ENCODE measurements around the gene OR4D6. TPM values are rescaled to one million over a fixed set of nuclear protein-coding genes. Genes with fewer than 3 reads are reported as not detected.
"Not testable (repeated sequence)": the region's sequence is repeated elsewhere in the genome, so short reads cannot be mapped to it uniquely, and the experiment has no call there.

Gene OR4D6
- total RNA-seq, 4 donors from 2014 or later = not detected

- H3K9me3 ChIP-seq = no peaks in the 10 kb centered on the region
- H3K27ac ChIP-seq = no peak overlapping the region
- H3K4me3 ChIP-seq = no peak overlapping the region
- TF ChIP-seq CTCF (IDR thresholded peaks at IDR 0.05) = peak; percentile 10 to 50 (median 36)
- TF ChIP-seq POLR2AphosphoS5 (IDR thresholded peaks at IDR 0.05) = no peak
- WGBS, 2 donors (ENCODE audit: low coverage in 1 of 2) = 67 to 70% methylated on average over 4 of the region's 4 CpGs
- H3K27me3 ChIP-seq = no peaks in the 10 kb centered on the region
- no peaks in the 10 kb centered on the region for H3K4me1 ChIP-seq
- H3K36me3 ChIP-seq = no peaks in the 10 kb centered on the region
- no peak for ATAC-seq
Observed at GRCh38 chr11:59429924-59430516, 26.7 kb upstream of the OR4D6 start.

- H3K36me3 ChIP-seq = no peaks in the 10 kb centered on the region
- H3K27me3 ChIP-seq = no peaks in the 10 kb centered on the region
- no peak within 1 kb of the TSS for H3K27ac ChIP-seq
- no peak within 1 kb of the TSS for H3K4me3 ChIP-seq
- 52 to 89% methylated on average over 2 of the region's 3 CpGs for WGBS, 2 donors (ENCODE audit: low coverage in 1 of 2)
- no peaks in the 10 kb centered on the region for H3K9me3 ChIP-seq
- TF ChIP-seq POLR2AphosphoS5 (IDR thresholded peaks at IDR 0.05) (no peak), CTCF (IDR thresholded peaks at IDR 0.05) (no peak), POLR2A (IDR thresholded peaks at IDR 0.05) (no peak), EP300 (IDR thresholded peaks at IDR 0.05) (no peak)
- ATAC-seq = no peak
- no peaks in the 10 kb centered on the region for H3K4me1 ChIP-seq
Observed at GRCh38 chr11:59436169-59436568, 20.6 kb upstream of the OR4D6 start, which contains the start of gene OR5A1. OR5A1 (plus strand) TSS chr11:59436469; CDS start chr11:59443169, 6,700 bp downstream.

- Histone ChIP-seq H3K27ac (no peak overlapping the region), H3K27me3 (no peaks in the 10 kb centered on the region), H3K4me3 (no peak overlapping the region), H3K4me1 (no peaks in the 10 kb centered on the region), H3K36me3 (no peaks in the 10 kb centered on the region), H3K9me3 (no peaks in the 10 kb centered on the region)
- TF ChIP-seq EP300 (IDR thresholded peaks at IDR 0.05) (no peak), CTCF (IDR thresholded peaks at IDR 0.05) (no peak), POLR2AphosphoS5 (IDR thresholded peaks at IDR 0.05) (no peak), POLR2A (IDR thresholded peaks at IDR 0.05) (no peak)
- ATAC-seq = no peak
- WGBS, 2 donors (ENCODE audit: low coverage in 1 of 2) = 78 to 79% methylated on average over 5 to 7 of the region's 7 CpGs
Observed at GRCh38 chr11:59437770-59438169, 19.0 kb upstream of the OR4D6 start.

GRCh38 chr11:59445624-59446023 is 11.1 kb upstream of the OR4D6 start:
- WGBS, 2 donors (ENCODE audit: low coverage in 1 of 2) = 67 to 75% methylated on average over 1 of the region's 1 CpG
- H3K4me1 ChIP-seq, H3K36me3 ChIP-seq, H3K27ac ChIP-seq, ATAC-seq, H3K27me3 ChIP-seq, H3K4me3 ChIP-seq: not testable (repeated sequence)
- peaks cover 0 to 17% (median 0%) of the 10 kb centered on the region in 3 donors for H3K9me3 ChIP-seq

- no peak overlapping the region for H3K4me3 ChIP-seq
- peaks cover 0 to 17% (median 0%) of the 10 kb centered on the region in 3 donors for H3K9me3 ChIP-seq
- ATAC-seq = no peak
- H3K27ac ChIP-seq = no peak overlapping the region
- H3K27me3 ChIP-seq = no peaks in the 10 kb centered on the region
- no peaks in the 10 kb centered on the region for H3K36me3 ChIP-seq
- TF ChIP-seq POLR2A (IDR thresholded peaks at IDR 0.05) = no peak
- TF ChIP-seq EP300 (IDR thresholded peaks at IDR 0.05) = no peak
- no peak for TF ChIP-seq CTCF (IDR thresholded peaks at IDR 0.05)
- no peak for TF ChIP-seq POLR2AphosphoS5 (IDR thresholded peaks at IDR 0.05)
- WGBS, 2 donors (ENCODE audit: low coverage in 1 of 2) = 86 to 87% methylated on average over 2 of the region's 2 CpGs
- H3K4me1 ChIP-seq = no peaks in the 10 kb centered on the region
Observed at GRCh38 chr11:59448484-59448883, 8.3 kb upstream of the OR4D6 start.
